ENCODE data around the gene SHOC2. TPM values are rescaled to one million over a fixed set of nuclear protein-coding genes. Genes with fewer than 3 reads are reported as not detected.

SHOC2 gene
- total and polyA plus RNA-seq, 11 donors, result 17.9 to 58.4 (median 43.3) TPM

DNA sequence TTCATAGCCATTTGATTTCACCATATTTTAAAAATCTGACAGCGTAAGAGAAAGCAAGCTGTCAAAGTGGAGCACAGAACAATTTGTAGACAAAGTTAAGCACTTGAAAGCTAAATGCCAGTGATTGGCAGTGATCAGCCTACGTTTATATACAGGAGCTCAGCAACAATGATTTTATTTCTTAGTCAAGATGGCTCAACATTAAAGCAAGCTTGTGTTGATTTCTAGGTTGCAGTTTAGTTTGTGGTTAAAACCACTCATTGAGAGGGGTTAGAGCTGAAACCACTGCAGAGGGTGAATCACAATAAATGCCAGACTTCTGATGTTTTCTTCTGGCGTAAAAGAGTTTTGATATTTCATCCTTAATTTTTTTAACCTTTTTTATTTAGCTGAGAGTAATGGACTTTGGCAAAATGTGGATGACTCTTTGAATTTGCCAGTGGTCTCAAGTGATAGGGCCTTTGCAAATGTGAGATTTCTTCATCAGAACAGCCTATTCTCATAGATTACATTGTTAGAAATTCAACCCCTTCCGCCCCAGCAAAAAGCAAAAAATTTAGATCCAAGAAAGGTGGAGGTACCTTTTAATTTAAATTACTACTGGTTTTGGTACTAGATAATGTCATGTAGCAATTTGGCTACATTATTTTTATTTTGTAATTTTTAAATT, 73.8 kb downstream of the SHOC2 start:
- Histone ChIP-seq H3K36me3 (peaks cover 0 to 5% (median 0%) of the 10 kb centered on the region in 9 donors), H3K4me1 (peaks cover 0 to 23% (median 0%) of the 10 kb centered on the region in 12 donors), H3K27me3 (no peaks in the 10 kb centered on the region), H3K4me3 (no peak overlapping the region), H3K27ac (no peak overlapping the region), H3K9me3 (no peaks in the 10 kb centered on the region)
- TF ChIP-seq POLR2A (IDR thresholded peaks at IDR 0.05), result no peak
- no peak for TF ChIP-seq CTCF (IDR thresholded peaks at IDR 0.05)
- 70 to 83% (median 79%) methylated on average over 4 of the region's 4 CpGs for WGBS, 4 donors
- no peak for ATAC-seq
- intact Hi-C loops (cut with DNase I), result loop anchor here in 2 of 10 donors (10.0 kb wide), 1 partner anchor 68 kb away; no protein-coding TSS in a partner anchor
- no peak for DNase-seq

DNA sequence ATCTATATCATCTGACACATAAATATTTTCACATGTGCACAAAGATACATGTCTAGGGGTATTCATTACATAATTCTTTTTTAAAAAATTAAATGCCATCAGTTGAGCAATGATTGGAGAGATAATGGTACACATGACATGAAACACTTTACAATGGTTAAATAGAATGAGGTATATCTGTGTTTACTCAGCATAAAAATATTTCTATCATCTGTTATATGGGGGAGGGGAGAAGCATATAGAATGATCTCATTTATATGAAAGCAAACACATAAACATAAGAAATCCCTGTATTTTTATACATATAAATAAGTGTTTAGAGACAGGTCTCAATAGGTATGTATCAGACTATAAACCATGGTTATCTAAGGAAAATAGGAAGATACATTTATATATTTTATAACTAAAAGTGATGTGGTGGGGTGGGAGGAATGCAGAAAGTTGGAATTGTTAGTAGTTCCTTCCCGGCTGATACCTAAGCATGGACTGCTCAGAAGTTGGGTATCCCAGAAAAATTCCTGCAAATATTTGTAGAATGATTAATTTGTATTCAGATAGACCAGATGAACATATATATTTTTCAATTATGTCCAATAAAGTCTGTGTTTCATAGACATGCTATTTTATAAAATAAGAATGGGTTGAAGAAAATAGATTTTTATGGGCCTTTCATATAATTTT, 75.1 kb downstream of the SHOC2 start:
- 99 to 100% (median 100%) methylated on average over 1 of the region's 1 CpG for WGBS, 4 donors
- no peaks in the 10 kb centered on the region for H3K9me3 ChIP-seq
- H3K4me1 ChIP-seq, result peaks cover 0 to 23% (median 0%) of the 10 kb centered on the region in 12 donors
- H3K27ac ChIP-seq, result no peak overlapping the region
- DNase-seq, result no peak
- H3K4me3 ChIP-seq, result no peak overlapping the region
- intact Hi-C loops (cut with DNase I), result loop anchor here in 2 of 10 donors (10.0 kb wide), 1 partner anchor 70 kb away; no protein-coding TSS in a partner anchor
- TF ChIP-seq CTCF (IDR thresholded peaks at IDR 0.05) (no peak), POLR2A (IDR thresholded peaks at IDR 0.05) (no peak)
- no peak for ATAC-seq
- H3K27me3 ChIP-seq, result no peaks in the 10 kb centered on the region
- peaks cover 0 to 12% (median 0%) of the 10 kb centered on the region in 9 donors for H3K36me3 ChIP-seq

GRCh38 chr10:110995301-110995700, 75.9 kb downstream of the SHOC2 start:
- Histone ChIP-seq H3K4me1 (peaks cover 0 to 23% (median 0%) of the 10 kb centered on the region in 12 donors), H3K36me3 (peaks cover 0 to 12% (median 0%) of the 10 kb centered on the region in 9 donors), H3K27me3 (no peaks in the 10 kb centered on the region), H3K9me3 (no peaks in the 10 kb centered on the region), H3K4me3 (no peak overlapping the region), H3K27ac (no peak overlapping the region)
- ATAC-seq (no peak), DNase-seq (no peak)
- TF ChIP-seq POLR2A (IDR thresholded peaks at IDR 0.05) (no peak), CTCF (IDR thresholded peaks at IDR 0.05) (no peak)
- intact Hi-C loops (cut with DNase I), result loop anchor here in 2 of 10 donors (10.0 kb wide), 1 partner anchor 70 kb away; no protein-coding TSS in a partner anchor
- WGBS, 4 donors, result 64 to 71% (median 66%) methylated on average over 2 of the region's 2 CpGs

GRCh38 chr10:110996256-110996655, 76.9 kb downstream of the SHOC2 start:
- Histone ChIP-seq H3K4me3 (no peak overlapping the region), H3K27me3 (no peaks in the 10 kb centered on the region), H3K4me1 (peaks cover 0 to 21% (median 0%) of the 10 kb centered on the region in 12 donors), H3K9me3 (no peaks in the 10 kb centered on the region), H3K27ac (no peak overlapping the region), H3K36me3 (peaks cover 0 to 21% (median 4%) of the 10 kb centered on the region in 9 donors)
- intact Hi-C loops (cut with DNase I), result loop anchor here in 2 of 10 donors (10.0 kb wide), 1 partner anchor 71 kb away; no protein-coding TSS in a partner anchor
- no peak for DNase-seq
- no peak for TF ChIP-seq POLR2A (IDR thresholded peaks at IDR 0.05)
- TF ChIP-seq CTCF (IDR thresholded peaks at IDR 0.05), result no peak
- WGBS, 4 donors, result 95 to 98% (median 96%) methylated on average over 6 of the region's 6 CpGs
- no peak for ATAC-seq
